Astrocyte (in vitro differentiated cells and primary cell): ENCODE measurements around the gene IKBKE.

ENCODE experiments used
- EZH2 ChIP-seq: IDR thresholded peaks from 2 replicates; pipeline ENCODE4 v1.6.1; 2012; ENCODE audit warnings: mild to moderate bottlenecking, low read length, inconsistent platforms; ENCODE audit not compliant: insufficient read depth
- TF ChIP-seq, protein P1 (sequence below): IDR thresholded peaks from 2 replicates; pipeline ENCODE4 v1.5.1; 2011; ENCODE audit warnings: low read depth, mild to moderate bottlenecking, inconsistent platforms, low read length, moderate library complexity; ENCODE audit not compliant: insufficient read depth

DNA sequence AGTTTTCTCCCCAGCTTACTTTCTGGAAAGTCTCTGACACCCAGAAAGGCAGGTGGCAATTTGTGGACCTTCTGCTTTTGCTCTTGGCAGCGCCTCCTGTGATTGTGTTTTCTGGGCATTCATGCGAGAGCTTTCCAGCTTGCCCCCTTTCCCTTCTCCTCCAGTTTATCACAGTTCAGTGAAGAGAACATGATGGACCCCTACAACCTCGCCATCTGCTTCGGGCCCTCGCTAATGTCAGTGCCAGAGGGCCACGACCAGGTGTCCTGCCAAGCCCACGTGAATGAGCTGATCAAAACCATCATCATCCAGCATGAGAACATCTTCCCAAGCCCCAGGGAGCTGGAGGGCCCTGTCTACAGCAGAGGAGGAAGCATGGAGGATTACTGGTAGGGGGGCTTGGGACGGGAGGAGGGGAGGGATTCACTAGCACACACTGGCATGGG lies 24.3 kb upstream of the IKBKE start:
- TF ChIP-seq, protein P1, sequence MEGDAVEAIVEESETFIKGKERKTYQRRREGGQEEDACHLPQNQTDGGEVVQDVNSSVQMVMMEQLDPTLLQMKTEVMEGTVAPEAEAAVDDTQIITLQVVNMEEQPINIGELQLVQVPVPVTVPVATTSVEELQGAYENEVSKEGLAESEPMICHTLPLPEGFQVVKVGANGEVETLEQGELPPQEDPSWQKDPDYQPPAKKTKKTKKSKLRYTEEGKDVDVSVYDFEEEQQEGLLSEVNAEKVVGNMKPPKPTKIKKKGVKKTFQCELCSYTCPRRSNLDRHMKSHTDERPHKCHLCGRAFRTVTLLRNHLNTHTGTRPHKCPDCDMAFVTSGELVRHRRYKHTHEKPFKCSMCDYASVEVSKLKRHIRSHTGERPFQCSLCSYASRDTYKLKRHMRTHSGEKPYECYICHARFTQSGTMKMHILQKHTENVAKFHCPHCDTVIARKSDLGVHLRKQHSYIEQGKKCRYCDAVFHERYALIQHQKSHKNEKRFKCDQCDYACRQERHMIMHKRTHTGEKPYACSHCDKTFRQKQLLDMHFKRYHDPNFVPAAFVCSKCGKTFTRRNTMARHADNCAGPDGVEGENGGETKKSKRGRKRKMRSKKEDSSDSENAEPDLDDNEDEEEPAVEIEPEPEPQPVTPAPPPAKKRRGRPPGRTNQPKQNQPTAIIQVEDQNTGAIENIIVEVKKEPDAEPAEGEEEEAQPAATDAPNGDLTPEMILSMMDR, result no peak
- no peak for TF ChIP-seq EZH2
